GM19468 (cell line): ENCODE data around the gene ABCA13.
"Not testable (repeated sequence)": the region's sequence is repeated elsewhere in the genome, so short reads cannot be mapped to it uniquely, and the experiment has no call there.

ENCODE experiments used
- ATAC-seq: cut with Tn5 transposase; IDR thresholded peaks from one replicate; pipeline ENCODE4 v1.9.1; 2021; ENCODE audit warnings: mild to moderate bottlenecking, moderate library complexity, moderate number of reproducible peaks; ENCODE audit not compliant: unreplicated experiment; ENCODE audit errors: extremely low read depth

Gene ABCA13, protein sequence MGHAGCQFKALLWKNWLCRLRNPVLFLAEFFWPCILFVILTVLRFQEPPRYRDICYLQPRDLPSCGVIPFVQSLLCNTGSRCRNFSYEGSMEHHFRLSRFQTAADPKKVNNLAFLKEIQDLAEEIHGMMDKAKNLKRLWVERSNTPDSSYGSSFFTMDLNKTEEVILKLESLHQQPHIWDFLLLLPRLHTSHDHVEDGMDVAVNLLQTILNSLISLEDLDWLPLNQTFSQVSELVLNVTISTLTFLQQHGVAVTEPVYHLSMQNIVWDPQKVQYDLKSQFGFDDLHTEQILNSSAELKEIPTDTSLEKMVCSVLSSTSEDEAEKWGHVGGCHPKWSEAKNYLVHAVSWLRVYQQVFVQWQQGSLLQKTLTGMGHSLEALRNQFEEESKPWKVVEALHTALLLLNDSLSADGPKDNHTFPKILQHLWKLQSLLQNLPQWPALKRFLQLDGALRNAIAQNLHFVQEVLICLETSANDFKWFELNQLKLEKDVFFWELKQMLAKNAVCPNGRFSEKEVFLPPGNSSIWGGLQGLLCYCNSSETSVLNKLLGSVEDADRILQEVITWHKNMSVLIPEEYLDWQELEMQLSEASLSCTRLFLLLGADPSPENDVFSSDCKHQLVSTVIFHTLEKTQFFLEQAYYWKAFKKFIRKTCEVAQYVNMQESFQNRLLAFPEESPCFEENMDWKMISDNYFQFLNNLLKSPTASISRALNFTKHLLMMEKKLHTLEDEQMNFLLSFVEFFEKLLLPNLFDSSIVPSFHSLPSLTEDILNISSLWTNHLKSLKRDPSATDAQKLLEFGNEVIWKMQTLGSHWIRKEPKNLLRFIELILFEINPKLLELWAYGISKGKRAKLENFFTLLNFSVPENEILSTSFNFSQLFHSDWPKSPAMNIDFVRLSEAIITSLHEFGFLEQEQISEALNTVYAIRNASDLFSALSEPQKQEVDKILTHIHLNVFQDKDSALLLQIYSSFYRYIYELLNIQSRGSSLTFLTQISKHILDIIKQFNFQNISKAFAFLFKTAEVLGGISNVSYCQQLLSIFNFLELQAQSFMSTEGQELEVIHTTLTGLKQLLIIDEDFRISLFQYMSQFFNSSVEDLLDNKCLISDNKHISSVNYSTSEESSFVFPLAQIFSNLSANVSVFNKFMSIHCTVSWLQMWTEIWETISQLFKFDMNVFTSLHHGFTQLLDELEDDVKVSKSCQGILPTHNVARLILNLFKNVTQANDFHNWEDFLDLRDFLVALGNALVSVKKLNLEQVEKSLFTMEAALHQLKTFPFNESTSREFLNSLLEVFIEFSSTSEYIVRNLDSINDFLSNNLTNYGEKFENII (N-terminal part only)

DNA sequence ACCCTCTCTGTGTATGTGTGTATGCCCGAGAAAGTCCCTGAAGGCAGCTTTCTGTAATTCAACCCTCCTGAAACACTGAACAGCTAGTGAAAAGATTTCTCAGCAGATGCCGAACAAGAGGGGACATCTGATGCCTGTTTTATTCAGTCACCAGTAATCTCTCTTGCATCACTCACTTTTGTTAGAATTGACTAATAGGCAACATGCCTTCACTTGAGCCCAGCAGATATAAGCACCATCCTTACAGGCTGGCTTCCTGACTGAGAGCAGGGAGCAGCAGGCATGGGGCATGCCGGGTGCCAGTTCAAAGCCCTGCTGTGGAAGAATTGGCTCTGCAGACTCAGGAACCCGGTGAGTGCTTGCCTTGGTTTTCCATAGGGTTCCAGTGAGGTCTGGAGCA is at the start of gene ABCA13:
Gene ABCA13, plus strand, starts transcription at position 257 of the 400 bp plus-strand sequence. Its CDS starts 26 bp downstream, at position 283.
- no peak for ATAC-seq

DNA sequence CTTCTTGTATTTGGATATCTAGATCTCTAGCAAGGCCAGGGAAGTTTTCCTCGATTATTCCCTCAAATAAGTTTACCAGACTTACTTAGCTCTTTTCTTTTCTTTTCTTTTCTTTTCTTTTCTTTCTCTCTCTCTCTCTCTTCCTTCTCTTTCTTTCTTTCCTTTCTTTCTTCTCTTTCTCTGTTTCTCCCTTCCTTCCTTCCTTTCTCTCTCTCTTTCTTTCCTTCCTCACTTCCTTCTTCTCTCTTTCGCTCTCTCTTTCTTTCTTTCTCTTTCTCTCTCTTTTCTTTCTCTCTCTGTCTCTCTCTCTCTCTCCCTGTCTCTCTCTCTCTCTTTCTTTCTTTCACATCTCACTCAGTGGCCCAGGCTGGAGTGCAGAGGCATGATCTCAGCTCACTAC is 45.2 kb upstream of the ABCA13 start:
- no peak for ATAC-seq

DNA sequence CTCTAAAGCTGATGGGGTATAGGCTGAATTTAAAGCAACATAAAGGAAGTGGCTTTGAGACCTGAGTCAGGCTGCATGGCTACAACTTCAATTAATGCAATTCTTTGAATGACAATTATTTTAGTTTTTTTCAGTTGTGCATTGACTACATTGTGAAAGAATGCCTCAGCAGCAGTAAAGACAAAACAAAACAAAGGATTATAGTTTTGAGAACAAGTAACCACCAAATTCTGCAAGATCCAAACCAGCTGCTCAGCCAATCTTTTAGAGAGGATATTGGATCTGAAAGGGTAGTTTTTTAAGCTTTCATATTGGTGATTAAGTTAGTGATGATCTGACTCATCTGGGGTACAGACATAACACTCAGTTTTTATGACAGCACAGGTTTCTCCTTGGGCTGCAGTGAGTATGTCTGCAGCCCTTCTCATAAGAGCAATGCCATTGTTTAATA is 40.6 kb upstream of the ABCA13 start:
- no peak for ATAC-seq

DNA sequence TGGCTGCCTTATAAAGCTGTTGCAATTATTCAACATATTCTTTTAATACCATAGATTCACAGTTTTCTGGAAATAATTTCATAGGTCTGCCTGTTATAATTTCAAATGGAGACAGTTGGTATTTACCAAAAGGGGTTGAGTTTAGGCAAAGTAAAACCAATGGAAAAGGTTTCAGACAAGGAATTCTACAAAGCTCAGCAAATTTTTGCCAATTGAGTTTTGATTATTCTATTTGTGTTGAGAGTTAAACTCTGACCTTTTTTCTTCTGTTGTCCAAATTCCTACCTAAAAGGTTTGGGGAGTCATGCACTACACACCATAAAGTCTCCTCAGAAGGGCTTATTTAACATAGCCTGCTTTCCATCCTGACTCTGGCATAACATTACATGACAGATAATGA is 38.5 kb upstream of the ABCA13 start:
- no peak for ATAC-seq

DNA sequence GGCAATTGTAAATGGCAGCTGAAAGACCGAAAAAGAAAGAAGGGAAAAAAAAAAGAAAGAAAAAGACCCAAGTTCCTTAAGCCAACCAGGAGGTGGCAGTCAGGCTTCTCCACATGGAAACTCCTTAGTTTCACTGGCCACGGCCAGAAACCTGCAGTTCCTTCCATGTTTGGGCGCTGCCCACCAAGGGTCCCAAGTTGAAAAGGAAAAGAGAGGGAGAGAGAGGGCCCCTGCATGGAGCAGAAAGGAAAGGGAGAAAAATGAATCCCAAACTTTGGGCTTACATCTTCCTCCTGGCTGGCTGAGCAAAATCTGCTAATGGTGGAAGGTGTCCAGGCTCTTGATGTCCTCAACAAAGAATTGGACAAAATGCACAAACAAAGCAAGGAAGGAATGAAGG is 31.8 kb upstream of the ABCA13 start:
- no peak for ATAC-seq

DNA sequence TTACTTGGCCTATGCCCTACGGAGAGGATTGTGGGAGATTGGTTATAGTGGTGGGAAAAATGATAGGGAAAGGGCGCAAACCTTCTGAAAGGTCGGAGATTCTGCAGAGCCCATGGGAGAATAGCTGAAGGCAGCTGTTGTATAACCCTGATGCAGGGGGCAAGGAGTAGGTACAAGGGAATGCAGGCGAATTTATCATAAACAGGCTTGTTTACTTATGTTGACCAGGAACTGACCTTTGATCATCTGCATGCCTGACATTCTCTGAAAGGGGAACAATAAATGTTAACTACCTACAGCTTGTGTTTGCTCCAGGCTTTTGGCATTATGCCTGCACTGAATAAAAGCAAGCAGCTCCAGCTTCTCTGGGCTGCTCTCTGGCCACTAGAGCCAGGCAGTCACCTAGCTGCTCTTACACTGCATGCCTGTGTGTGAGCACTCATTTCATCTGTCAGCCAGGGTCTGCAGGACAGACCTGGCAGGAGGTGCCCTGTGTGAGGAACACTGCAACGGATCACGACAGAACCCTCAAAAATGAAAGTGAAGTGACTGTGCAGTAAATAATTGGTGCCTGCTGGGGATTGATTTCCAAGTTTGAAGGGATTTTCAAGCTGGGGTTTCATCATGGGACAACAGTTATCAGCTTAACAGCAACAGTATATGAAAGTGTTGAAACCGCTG is 31.1 kb upstream of the ABCA13 start:
- ATAC-seq, result no peak

DNA sequence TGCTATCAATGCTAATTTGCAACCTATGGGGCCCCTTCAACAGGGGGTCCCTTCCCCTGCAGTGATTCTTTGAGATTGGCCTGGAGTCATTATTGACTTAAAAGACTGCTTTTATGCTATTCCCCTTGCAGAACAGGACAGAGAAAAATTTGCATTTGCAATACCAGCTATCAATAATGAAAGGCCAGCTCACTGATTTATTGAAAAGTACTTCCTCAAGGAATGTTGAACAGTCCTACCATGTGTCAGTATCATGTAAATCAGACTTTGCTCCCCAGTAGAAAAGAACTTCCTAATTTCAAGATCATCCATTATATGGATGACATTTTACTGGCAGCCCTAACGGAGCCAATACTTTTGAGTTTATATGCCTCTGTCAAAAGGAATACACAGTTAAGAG is 29.7 kb upstream of the ABCA13 start:
- no peak for ATAC-seq

DNA sequence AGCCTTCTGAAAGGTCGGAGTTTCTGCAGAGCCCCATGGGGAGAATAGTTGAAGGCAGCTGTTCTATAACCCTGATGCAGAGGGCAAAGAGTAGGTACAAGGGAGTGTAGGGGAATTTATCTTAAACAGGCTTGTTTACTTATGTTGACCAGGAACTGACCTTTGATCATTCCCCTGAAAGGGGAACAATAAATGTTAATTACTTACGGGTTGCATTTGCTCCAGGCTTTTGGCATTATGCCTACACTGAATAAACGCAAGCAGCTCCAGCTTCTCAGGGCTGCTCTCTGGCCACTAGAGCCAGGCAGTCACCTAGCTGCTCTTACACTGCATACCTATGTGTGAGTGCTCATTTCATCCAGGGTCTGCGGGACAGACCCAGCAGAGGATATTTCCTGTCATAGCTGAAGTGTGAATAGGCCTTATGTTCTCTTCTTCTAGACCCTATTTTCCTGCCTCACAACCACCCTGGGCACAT is 26.9 kb upstream of the ABCA13 start:
- ATAC-seq, result no peak

DNA sequence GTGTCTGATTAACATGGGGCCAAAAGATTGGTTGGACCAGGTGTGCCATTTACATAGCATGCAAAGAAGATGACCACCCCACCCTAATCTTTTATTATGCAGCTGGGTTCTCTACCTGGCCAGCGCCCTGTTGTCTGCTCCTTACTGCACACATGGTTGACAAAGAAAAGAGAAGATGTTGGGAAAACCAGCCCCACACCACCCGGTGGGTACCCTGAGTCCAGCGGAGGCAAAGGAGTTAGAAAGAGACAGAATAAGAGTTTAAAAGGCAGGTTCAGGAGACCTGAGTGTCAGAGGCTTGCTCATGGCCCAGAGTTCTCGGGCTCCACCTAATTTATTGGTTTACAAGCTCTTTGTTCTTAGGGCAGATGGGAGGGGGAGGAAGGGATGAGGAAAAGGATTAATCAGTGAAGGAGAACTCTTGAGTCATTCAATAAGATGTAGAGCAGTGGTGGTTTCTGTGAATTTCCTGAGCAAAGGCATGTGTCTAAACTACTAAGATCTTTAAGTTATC is 24.1 kb upstream of the ABCA13 start:
- no peak for ATAC-seq

DNA sequence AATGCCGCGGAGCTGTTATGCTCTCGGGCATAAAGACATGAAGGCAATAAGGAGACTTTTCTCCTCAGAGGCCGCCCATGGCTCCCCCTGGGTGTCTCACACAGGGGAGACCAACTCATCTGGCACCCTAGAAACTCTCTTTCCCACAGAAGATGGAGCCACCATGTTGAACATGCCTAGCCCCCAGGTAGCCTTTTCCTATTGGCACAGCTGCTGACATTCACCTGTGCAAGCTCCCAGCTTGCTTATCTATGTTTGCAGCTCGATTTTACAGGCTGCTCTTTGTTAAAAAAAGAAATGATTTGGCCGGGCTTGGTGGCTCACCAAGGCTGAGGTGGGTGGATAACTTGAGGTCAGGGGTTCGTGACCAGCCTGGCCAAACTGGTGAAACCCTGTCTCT is 23.6 kb upstream of the ABCA13 start:
- not testable (repeated sequence) for ATAC-seq

DNA sequence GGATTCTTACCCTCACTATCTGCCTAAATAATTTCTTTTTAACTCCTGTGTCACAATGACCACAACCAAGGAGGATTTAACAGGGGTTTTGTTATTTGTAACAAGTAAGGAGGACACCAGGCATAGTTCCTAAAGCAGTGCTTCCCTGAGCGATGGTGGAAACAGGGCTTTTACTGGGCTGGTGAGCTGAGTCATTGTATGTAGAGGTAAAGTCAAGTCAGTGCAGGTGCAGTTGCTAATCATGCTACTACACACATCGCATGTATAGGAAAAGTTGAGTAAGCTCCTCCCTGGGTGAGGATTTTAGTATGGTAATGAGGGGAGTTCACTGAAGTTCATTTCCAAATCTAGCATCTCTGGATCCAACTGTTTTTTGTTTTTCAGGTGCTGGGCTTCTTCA is 22.9 kb upstream of the ABCA13 start:
- ATAC-seq, result no peak

DNA sequence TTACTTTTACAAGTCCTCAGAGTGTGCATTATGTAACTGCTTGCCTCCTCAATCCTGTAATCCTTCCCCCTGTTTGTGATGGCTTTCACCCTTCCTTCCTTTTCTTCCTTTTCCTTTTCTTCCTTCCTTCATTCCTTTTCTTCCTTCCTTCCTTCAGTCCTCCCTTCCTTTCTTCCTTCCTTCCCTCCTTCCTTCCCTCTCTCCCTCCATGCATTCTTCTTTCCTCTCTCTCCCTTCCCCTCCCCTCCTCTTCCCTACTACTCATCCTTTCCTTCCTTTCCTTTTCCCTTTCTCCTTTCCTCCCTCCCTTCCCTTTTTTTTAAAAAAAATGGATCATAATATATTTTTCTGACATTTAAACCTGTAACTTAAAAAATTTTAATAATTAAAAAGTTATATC is 22.2 kb upstream of the ABCA13 start:
- ATAC-seq, result no peak

DNA sequence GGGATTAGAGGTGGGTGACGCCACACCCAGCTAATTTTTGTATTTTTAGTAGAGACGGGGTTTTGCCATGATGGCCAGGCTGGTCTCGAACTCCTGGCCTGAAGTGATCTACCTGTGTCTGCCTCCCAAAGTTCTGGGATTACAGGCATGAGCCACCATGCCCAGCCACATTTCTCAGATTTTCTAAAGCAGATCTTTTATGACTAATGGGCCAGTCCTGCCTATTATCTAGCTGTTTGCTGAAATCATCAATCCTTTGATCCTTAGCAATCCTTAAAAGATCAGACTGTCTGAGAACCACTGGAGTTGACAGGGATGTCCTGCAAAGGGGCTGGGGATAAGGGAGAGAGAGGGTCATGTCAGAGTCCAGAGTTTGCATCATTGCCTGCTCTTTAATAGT is 21.2 kb upstream of the ABCA13 start:
- no peak for ATAC-seq

DNA sequence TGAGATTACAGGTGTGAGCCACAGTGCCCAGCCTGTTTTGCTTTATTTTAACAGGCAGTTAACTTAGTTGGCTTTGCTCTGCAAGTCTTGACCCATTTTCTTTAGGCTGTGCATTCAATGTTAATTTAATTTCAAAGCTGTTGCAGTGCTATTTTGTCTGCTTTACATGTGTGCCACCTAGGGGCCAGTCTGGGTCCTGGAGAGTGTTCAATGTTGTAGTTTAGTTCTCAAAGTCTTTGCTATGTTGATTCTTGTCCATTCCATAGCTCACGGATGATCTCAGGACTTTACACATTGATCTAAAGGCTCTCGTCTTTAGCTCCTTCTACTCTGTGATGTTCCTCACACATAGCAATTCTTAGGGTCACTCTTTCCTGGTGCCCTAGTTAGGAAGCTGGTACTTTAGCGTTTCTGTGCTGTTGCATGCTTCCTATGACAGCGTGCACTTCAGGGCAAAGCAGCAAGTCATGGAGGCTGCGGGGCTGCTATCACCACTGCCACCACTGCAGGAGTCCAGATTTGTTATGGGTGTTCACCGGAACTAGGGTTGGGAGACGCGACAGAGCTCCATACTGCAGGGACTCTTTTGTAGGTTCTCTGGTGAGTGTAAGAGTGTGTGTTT is 16.4 kb upstream of the ABCA13 start:
- no peak for ATAC-seq

DNA sequence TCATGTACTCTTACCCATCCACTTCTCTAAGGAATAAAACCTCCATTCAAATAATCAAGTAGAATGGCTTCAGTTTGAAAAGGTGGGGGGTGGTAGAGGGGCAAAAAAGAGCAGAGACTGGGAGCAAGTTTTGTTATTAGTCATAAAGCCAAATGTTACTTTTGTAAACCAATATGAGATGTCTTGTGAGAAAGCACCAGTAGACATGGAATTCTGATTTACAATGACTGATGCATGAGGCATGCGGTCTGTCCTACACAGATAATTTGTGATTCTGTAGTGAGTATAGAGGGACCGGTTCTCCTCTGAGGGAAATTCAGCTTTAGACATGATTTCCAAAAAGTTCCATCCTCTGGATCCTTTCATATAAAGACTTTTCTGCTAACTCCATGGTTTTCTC is 12.9 kb upstream of the ABCA13 start:
- no peak for ATAC-seq

DNA sequence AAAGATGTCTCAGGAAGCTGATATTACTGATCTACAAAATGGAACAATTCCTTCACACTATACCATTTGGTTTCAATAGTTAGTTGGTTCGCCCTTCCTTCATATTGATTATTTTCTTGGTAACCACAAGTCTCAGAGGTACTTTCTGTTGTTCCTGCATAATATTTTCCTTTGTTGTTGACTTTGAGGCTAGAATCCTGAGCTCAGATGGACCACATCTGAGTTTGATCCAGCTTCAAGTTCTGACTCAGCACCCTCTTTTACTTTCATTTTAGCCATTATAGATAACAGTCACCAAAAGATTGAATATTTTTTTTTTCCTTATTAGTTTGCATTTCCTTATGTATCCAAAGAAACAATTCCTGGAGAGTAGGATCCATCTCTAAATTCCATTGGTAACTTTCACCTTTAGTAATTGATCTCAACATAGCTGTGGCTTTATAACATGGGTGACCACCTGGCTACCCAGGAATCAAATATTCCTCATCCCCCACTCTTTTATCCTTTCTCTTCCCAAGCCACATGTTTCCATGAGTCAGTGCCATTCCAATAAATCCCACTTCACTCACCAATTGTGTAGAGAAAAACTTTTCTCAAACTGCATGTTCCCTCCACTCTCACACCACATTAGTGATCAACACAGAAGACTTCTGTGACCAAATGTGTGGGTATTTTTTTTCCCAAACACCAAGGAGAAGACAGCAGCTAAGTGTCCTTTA is 9.7 kb upstream of the ABCA13 start:
- no peak for ATAC-seq

DNA sequence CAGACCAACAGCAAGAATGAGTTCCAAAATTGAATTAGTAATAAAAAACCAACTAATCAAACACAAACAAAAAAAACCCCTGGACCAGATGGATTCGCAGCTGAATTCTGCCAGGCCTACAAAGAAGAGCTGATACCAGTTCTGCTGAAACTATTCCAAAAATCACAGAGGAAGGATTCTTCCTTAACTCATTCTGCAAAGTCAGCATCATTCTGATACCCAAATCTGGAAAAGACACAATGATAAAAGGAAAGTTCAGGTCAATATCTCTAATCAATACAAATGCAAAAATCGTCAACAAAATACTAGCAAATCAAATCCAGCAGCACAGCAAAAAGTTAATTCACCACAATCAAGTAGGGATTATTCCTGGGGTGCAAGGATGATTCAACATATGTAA is 6.1 kb upstream of the ABCA13 start:
- ATAC-seq, result no peak

DNA sequence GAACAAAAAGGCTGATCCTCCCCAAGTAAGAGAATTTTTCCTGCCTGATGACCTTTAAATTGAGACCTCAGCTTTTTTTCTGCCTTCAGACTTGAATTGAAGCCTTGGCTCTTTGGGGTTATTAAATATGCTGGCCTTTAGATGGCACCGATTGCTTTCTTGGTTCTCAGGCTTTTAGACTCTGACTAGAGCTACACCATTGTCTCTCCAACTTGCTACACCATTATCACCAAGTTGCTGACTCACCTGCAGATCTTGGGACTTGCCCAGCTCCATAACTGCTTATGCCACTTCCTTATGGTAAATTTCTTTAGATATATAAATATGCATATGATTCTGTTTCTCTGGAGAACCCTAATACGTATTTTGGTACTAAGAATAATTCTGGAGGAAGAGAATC is 3.1 kb upstream of the ABCA13 start:
- ATAC-seq, result no peak
